Measurements from ENCODE around the gene ZFPL1.
"Not testable (repeated sequence)": the region's sequence is repeated elsewhere in the genome, so short reads cannot be mapped to it uniquely, and the experiment has no call there.

The ZFPL1 gene

GRCh38 chr11:65114538-65115171, 30.6 kb downstream of the ZFPL1 start:
- no peak for DNase-seq (ENCODE audit: low read depth in 2 of 2)

GRCh38 chr11:65115361-65116082, 31.5 kb downstream of the ZFPL1 start:
- no peak for DNase-seq (ENCODE audit: low read depth in 2 of 2)

GRCh38 chr11:65116370-65117205, 32.6 kb downstream of the ZFPL1 start:
- DNase-seq (ENCODE audit: low read depth in 2 of 2), result peak; percentile 35 to 52

- DNase-seq (ENCODE audit: low read depth in 2 of 2), result peak; percentile 100
Measured at GRCh38 chr11:65117206-65118096, 33.4 kb downstream of the ZFPL1 start, which contains the start of gene ZNHIT2. Gene ZNHIT2 (minus strand): TSS chr11:65117701. CDS start chr11:65117653, 48 bp downstream.

GRCh38 chr11:65118097-65118837, 34.2 kb downstream of the ZFPL1 start:
- DNase-seq (ENCODE audit: low read depth in 2 of 2), result no peak

- DNase-seq (ENCODE audit: low read depth in 2 of 2), result not testable (repeated sequence)
Measured at GRCh38 chr11:65118891-65119669, 35.1 kb downstream of the ZFPL1 start.

GRCh38 chr11:65119670-65119995, 35.6 kb downstream of the ZFPL1 start:
- DNase-seq (ENCODE audit: low read depth in 2 of 2), result no peak

- no peak for DNase-seq (ENCODE audit: low read depth in 2 of 2)
Measured at GRCh38 chr11:65120831-65121230, 36.8 kb downstream of the ZFPL1 start.

GRCh38 chr11:65121447-65121864, 37.4 kb downstream of the ZFPL1 start:
- no peak for DNase-seq (ENCODE audit: low read depth in 2 of 2)

- peak; percentile 97 to 99 for DNase-seq (ENCODE audit: low read depth in 2 of 2)
Measured at GRCh38 chr11:65121865-65122696, 38.1 kb downstream of the ZFPL1 start, which contains the start of the genes FAU and MRPL49. Gene FAU (minus strand): TSS chr11:65122134. CDS start chr11:65121813, 321 bp downstream. Gene MRPL49 (plus strand): TSS chr11:65122321. CDS start chr11:65122347, 26 bp downstream.

- DNase-seq (ENCODE audit: low read depth in 2 of 2), result no peak
Measured at GRCh38 chr11:65124480-65125196, 40.6 kb downstream of the ZFPL1 start.

GRCh38 chr11:65125197-65126056, 41.4 kb downstream of the ZFPL1 start:
- no peak for DNase-seq (ENCODE audit: low read depth in 2 of 2)

- no peak for DNase-seq (ENCODE audit: low read depth in 2 of 2)
Measured at GRCh38 chr11:65126624-65127274, 42.7 kb downstream of the ZFPL1 start.

- no peak for DNase-seq (ENCODE audit: low read depth in 2 of 2)
Measured at GRCh38 chr11:65127473-65128181, 43.6 kb downstream of the ZFPL1 start.

- DNase-seq (ENCODE audit: low read depth in 2 of 2), result no peak
Measured at GRCh38 chr11:65128182-65129145, 44.4 kb downstream of the ZFPL1 start.
